ENCODE measurements around the gene ALB.

ALB gene

GRCh38 chr4:73408181-73408867, 4.2 kb downstream of the ALB start:
- in situ Hi-C loops (cut with MboI; ENCODE audit: low sequenced_read_pairs): no loop called here

- in situ Hi-C loops (cut with MboI; ENCODE audit: low sequenced_read_pairs): no loop called here
Observed at GRCh38 chr4:73409012-73409862, 5.2 kb downstream of the ALB start.

GRCh38 chr4:73409978-73410548, 6.0 kb downstream of the ALB start:
- in situ Hi-C loops (cut with MboI; ENCODE audit: low sequenced_read_pairs): no loop called here

- in situ Hi-C loops (cut with MboI; ENCODE audit: low sequenced_read_pairs): no loop called here
Observed at GRCh38 chr4:73410916-73411730, 7.0 kb downstream of the ALB start.

DNA sequence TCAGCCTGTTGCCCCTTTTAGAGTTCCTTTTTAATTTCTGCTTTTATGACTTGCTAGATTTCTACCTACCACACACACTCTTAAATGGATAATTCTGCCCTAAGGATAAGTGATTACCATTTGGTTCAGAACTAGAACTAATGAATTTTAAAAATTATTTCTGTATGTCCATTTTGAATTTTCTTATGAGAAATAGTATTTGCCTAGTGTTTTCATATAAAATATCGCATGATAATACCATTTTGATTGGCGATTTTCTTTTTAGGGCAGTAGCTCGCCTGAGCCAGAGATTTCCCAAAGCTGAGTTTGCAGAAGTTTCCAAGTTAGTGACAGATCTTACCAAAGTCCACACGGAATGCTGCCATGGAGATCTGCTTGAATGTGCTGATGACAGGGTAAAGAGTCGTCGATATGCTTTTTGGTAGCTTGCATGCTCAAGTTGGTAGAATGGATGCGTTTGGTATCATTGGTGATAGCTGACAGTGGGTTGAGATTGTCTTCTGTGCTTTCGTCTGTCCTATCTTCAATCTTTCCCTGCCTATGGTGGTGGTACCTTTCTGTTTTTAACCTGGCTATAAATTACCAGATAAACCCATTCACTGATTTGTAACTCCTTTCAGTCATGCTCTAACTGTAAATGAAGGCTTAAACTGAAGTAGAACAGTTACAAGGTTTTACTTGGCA, 7.8 kb downstream of the ALB start:
- in situ Hi-C loops (cut with MboI; ENCODE audit: low sequenced_read_pairs): no loop called here

GRCh38 chr4:73413294-73413755, 9.2 kb downstream of the ALB start:
- in situ Hi-C loops (cut with MboI; ENCODE audit: low sequenced_read_pairs): no loop called here

DNA sequence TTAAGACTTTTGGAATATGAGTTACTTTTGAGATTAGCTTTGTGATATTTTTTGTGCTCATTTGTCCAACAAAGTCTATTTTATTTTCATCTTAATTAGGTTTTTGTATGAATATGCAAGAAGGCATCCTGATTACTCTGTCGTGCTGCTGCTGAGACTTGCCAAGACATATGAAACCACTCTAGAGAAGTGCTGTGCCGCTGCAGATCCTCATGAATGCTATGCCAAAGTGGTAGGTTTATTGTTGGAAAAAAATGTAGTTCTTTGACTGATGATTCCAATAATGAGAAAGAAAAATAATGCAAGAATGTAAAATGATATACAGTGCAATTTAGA, 10.8 kb downstream of the ALB start:
- in situ Hi-C loops (cut with MboI; ENCODE audit: low sequenced_read_pairs): no loop called here

DNA sequence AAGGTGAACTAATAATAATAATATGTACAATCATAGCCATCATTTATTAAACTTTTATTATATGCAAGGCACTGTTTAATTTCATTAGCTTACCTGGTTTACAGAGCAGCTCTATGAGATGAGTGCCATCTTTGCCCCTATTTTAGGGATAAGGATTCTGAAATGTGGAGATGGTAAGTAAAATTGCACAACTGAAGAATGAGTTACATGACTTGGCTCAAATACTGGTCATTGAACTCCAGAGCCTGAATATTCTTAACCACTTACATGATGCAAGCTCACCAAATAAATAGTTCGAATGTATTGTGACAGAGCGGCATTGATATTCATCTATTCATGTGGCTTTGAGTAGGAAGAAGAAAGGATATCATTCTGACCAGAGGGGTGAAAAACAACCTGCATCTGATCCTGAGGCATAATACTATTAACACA, 11.7 kb downstream of the ALB start:
- in situ Hi-C loops (cut with MboI; ENCODE audit: low sequenced_read_pairs): no loop called here

DNA sequence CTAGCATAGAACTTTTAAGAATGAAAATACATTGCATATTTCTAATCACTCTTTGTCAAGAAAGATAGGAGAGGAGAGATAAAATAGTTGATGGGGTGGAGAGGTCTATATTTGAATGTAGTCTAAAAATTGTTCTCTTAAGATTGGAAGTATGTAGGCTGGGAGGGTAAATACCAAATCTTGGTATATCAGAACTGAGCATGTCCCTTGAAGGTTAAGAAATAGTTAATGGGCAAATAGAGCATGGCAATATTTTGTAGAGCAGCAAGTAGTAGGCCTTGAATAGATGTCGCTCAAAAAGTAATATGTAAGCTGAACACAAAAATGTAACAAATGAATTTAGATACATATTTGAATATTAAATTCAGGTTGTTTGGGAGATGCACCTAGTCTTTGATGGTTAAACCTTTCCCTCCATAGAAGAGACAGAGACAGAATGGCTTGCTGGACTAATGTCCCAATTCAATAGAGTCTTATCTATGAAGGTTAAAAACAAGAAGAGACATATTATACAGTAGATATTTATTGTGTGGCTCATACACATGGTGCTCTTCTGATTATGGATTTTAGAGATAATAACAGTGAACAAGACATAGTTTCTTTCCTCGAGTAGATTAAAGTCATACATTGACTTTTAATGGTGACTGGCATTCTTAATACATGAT, 12.5 kb downstream of the ALB start:
- in situ Hi-C loops (cut with MboI; ENCODE audit: low sequenced_read_pairs): no loop called here

DNA sequence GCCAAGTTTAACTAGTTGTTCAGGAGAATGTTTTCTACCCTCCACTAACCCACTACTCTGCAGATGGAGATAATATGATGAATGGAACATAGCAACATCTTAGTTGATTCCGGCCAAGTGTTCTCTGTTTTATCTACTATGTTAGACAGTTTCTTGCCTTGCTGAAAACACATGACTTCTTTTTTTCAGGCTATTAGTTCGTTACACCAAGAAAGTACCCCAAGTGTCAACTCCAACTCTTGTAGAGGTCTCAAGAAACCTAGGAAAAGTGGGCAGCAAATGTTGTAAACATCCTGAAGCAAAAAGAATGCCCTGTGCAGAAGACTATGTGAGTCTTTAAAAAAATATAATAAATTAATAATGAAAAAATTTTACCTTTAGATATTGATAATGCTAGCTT, 13.3 kb downstream of the ALB start:
- in situ Hi-C loops (cut with MboI; ENCODE audit: low sequenced_read_pairs): no loop called here

GRCh38 chr4:73417973-73418372, 13.9 kb downstream of the ALB start:
- in situ Hi-C loops (cut with MboI; ENCODE audit: low sequenced_read_pairs): no loop called here

DNA sequence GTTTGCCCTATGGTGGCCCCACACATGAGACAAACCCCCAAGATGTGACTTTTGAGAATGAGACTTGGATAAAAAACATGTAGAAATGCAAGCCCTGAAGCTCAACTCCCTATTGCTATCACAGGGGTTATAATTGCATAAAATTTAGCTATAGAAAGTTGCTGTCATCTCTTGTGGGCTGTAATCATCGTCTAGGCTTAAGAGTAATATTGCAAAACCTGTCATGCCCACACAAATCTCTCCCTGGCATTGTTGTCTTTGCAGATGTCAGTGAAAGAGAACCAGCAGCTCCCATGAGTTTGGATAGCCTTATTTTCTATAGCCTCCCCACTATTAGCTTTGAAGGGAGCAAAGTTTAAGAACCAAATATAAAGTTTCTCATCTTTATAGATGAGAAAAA, 14.6 kb downstream of the ALB start:
- in situ Hi-C loops (cut with MboI; ENCODE audit: low sequenced_read_pairs): no loop called here

- in situ Hi-C loops (cut with MboI; ENCODE audit: low sequenced_read_pairs): no loop called here
Observed at GRCh38 chr4:73419106-73420038, 15.3 kb downstream of the ALB start.

- in situ Hi-C loops (cut with MboI; ENCODE audit: low sequenced_read_pairs): no loop called here
Observed at GRCh38 chr4:73420615-73421014, 16.5 kb downstream of the ALB start.

DNA sequence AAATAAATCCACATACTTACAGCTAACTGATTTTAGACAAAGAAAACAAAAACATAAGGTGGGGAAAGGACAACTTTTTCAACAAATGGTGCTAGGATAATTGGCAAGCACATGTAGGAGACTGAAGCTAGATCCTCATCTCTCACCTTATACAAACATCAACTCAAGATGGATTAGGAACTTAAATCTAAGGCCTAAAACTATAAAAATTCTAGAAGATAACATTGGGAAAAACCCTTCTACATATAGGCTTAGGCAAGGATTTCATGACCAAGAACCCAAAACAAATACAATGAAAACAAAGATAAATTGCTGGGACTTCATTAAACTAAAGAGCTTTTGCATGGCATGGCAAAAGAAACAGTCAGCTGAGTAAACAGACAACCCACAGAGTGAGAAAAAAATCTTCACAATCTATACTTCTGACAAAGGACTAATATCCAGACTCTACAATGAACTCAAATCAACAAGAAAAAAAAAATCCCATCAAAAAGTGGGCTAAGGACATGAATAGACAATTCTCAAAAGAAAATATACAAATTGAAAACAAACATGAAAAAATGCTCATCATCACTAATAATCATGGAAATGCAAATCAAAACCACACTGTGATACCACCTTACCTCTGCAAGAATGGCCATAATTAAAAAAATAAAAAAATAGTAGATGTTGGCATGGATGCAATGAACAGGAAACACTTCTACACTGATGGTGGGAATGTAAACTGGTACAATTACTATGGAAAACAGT, 17.8 kb downstream of the ALB start:
- in situ Hi-C loops (cut with MboI; ENCODE audit: low sequenced_read_pairs): no loop called here

- in situ Hi-C loops (cut with MboI; ENCODE audit: low sequenced_read_pairs): no loop called here
Observed at GRCh38 chr4:73422458-73422752, 18.3 kb downstream of the ALB start.

DNA sequence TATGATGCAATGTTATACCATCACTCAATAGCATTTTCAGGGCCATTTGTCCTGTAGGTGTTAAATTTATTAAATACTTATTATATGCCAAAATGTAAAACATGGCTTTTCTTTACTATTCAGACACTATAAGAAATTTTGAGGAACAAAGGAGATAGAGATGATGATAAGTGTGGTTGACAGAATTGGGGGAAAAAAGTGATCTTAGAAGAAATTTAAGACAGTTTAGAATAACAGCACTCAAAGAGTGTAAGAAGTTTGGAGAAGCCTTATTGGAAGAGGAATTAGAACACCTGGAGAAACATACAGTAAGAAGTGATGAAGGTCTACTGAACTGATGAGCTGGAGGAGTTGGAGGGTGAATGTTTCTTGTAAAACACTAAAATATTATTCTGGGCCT, 19.1 kb downstream of the ALB start:
- in situ Hi-C loops (cut with MboI; ENCODE audit: low sequenced_read_pairs): no loop called here

- in situ Hi-C loops (cut with MboI; ENCODE audit: low sequenced_read_pairs): no loop called here
Observed at GRCh38 chr4:73426666-73427065, 22.6 kb downstream of the ALB start.

DNA sequence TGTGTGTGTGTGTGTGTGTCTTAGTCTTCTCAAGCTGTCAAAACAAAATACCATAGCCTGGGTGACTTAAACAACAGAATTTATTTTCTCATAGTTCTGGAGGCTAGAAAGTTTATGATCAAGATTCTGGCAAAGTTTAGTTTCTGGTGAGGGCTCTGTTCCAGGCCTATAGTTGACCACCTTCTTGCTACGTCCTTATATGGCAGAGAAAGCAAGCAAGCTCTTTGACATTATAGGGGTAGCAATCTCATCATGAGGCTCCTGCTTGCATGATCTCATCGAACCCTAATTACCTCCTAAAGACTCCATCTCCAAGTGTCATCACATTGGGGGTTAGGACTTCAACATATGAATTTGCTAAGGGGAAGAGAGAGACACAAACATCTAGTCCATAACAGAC, 25.0 kb downstream of the ALB start:
- in situ Hi-C loops (cut with MboI; ENCODE audit: low sequenced_read_pairs): no loop called here

All from HL-60/S4 (cell line).